GM18498 (cell line): ENCODE data around the gene UBAP1L.
"Not testable (repeated sequence)": the region's sequence is repeated elsewhere in the genome, so short reads cannot be mapped to it uniquely, and the experiment has no call there.

Experiments
- ATAC-seq: cut with Tn5 transposase; IDR thresholded peaks from one replicate; pipeline ENCODE4 v1.9.1; 2021; ENCODE audit warnings: mild to moderate bottlenecking, moderate library complexity; ENCODE audit not compliant: unreplicated experiment

UBAP1L gene

GRCh38 chr15:65085207-65085753 lies 29.7 kb downstream of the UBAP1L start:
- no peak for ATAC-seq

- no peak for ATAC-seq
Measured at GRCh38 chr15:65084500-65085206, 30.3 kb downstream of the UBAP1L start.

GRCh38 chr15:65083262-65083701 lies 31.7 kb downstream of the UBAP1L start:
- no peak for ATAC-seq

- ATAC-seq = no peak
Measured at GRCh38 chr15:65082303-65082953, 32.6 kb downstream of the UBAP1L start.

- no peak for ATAC-seq
Measured at GRCh38 chr15:65081758-65082157, 33.2 kb downstream of the UBAP1L start.

- ATAC-seq = no peak
Measured at GRCh38 chr15:65081270-65081669, 33.7 kb downstream of the UBAP1L start.

- no peak for ATAC-seq
Measured at GRCh38 chr15:65079580-65079979, 35.4 kb downstream of the UBAP1L start.

- no peak for ATAC-seq
Measured at GRCh38 chr15:65077981-65078352, 37.0 kb downstream of the UBAP1L start.

- no peak for ATAC-seq
Measured at GRCh38 chr15:65077291-65077980, 37.6 kb downstream of the UBAP1L start.

- no peak for ATAC-seq
Measured at GRCh38 chr15:65076486-65077290, 38.3 kb downstream of the UBAP1L start, which contains the start of gene KBTBD13. KBTBD13 (plus strand) TSS chr15:65076746; CDS start chr15:65076816, 70 bp downstream.

- ATAC-seq = not testable (repeated sequence)
Measured at GRCh38 chr15:65075607-65076395, 39.2 kb downstream of the UBAP1L start.

- ATAC-seq = not testable (repeated sequence)
Measured at GRCh38 chr15:65074946-65075345, 40.1 kb downstream of the UBAP1L start.

GRCh38 chr15:65072617-65073016 lies 42.4 kb downstream of the UBAP1L start:
- no peak for ATAC-seq

- no peak for ATAC-seq
Measured at GRCh38 chr15:65072027-65072426, 43.0 kb downstream of the UBAP1L start.

- ATAC-seq = no peak
Measured at GRCh38 chr15:65071381-65071811, 43.6 kb downstream of the UBAP1L start.

- ATAC-seq = no peak
Measured at GRCh38 chr15:65069779-65070546, 45.0 kb downstream of the UBAP1L start.

- ATAC-seq = no peak
Measured at GRCh38 chr15:65069179-65069578, 45.8 kb downstream of the UBAP1L start.

- no peak for ATAC-seq
Measured at GRCh38 chr15:65068403-65068788, 46.6 kb downstream of the UBAP1L start.
